SK-N-SH (cell line): ENCODE data around the gene GRAMD2A. TPM values are rescaled to one million over a fixed set of nuclear protein-coding genes. Genes with fewer than 3 reads are reported as not detected.

Source experiments
- CTCF ChIA-PET: fragments of 300-600, 350-600 bp; formaldehyde crosslinking; extraction: SDS; loops from one replicate; lab custom pipeline; 2021; lab: Yijun Ruan, JAX
- POLR2A ChIA-PET: fragments of 350-600 bp; sonication (Branson Sonifier 250); formaldehyde crosslinking; extraction: SDS; loops from one replicate; lab custom pipeline; 2020; ENCODE audit warnings: antibody characterized with exemption, inconsistent platforms; lab: Yijun Ruan, JAX
- DNase-seq: peaks from one replicate; pipeline ENCODE4 v3.0.0; 2012
- H2AFZ ChIP-seq: fragments of 200-600 bp; sonication (generic); 2 replicates; pipeline ENCODE4 v1.8.1; 2016; ENCODE audit warnings: antibody characterized with exemption, mild to moderate bottlenecking, low read depth
- H3F3A ChIP-seq: fragments of 200-600 bp; sonication (generic); replicated peaks from 2 replicates; pipeline ENCODE3; 2016; ENCODE audit warnings: antibody characterized with exemption, mild to moderate bottlenecking; ENCODE audit not compliant: insufficient read depth
- H3K27ac ChIP-seq, 2 experiments: fragments of 200-500 bp in 1 of 2; fragments of 200-600 bp in 1 of 2; sonication (Bioruptor generic) in 1 of 2; sonication (generic), shearing (Covaris generic) in 1 of 2; 2 replicates each; pipeline versions ENCODE4 v1.5.1 to v1.6.1; 2014 to 2016; ENCODE audit warnings: low read depth in 2 of 2, inconsistent platforms in 1 of 2, low read length in 1 of 2, mild to moderate bottlenecking in 1 of 2, mixed read lengths in 1 of 2
- H3K27me3 ChIP-seq: fragments of 200-600 bp; sonication (generic), shearing (Covaris generic); 2 replicates; pipeline ENCODE4 v1.6.1; 2016; ENCODE audit warnings: mixed run types; ENCODE audit not compliant: insufficient read depth
- H3K36me3 ChIP-seq, 2 experiments: fragments of 200-500 bp in 1 of 2; fragments of 200-600 bp in 1 of 2; sonication (Bioruptor generic) in 1 of 2; sonication (generic) in 1 of 2; replicated peaks in 1 of 2; 2 replicates each; pipeline versions ENCODE3 to v1.5.1; 2014 to 2016; ENCODE audit warnings: low read length in 1 of 2, mild to moderate bottlenecking in 1 of 2; ENCODE audit not compliant: insufficient read depth in 2 of 2, control insufficient read depth in 1 of 2
- H3K4me1 ChIP-seq, 2 experiments: fragments of 200-500 bp in 1 of 2; fragments of 200-600 bp in 1 of 2; sonication (Bioruptor generic) in 1 of 2; sonication (generic), shearing (Covaris generic) in 1 of 2; 2 replicates each; pipeline versions ENCODE4 v1.5.1 to v1.6.1; 2014 to 2016; ENCODE audit warnings: low read depth in 1 of 2, low read length in 1 of 2, mixed run types in 1 of 2; ENCODE audit not compliant: insufficient read depth in 2 of 2, control insufficient read depth in 1 of 2
- H3K4me2 ChIP-seq: fragments of 200-600 bp; sonication (generic), shearing (Covaris generic); 2 replicates; pipeline ENCODE4 v1.6.1; 2017; ENCODE audit warnings: mixed run types
- H3K4me3 ChIP-seq, 2 experiments: fragments of 200-500 bp in 1 of 2; fragments of 200-600 bp in 1 of 2; sonication (Bioruptor generic) in 1 of 2; sonication (generic), shearing (Covaris generic) in 1 of 2; 2 replicates each; pipeline versions ENCODE4 v1.5.1 to v1.8.1; 2014 to 2016; ENCODE audit warnings: low read depth in 2 of 2, inconsistent platforms in 1 of 2, low read length in 1 of 2, mild to moderate bottlenecking in 1 of 2, mixed read lengths in 1 of 2, moderate library complexity in 1 of 2
- H3K79me2 ChIP-seq: fragments of 200-600 bp; sonication (generic); 2 replicates; pipeline ENCODE4 v1.8.1; 2017; ENCODE audit warnings: mild to moderate bottlenecking; ENCODE audit not compliant: insufficient read depth
- H3K9ac ChIP-seq: fragments of 200-600 bp; sonication (generic); 2 replicates; pipeline ENCODE4 v1.6.1; 2017; ENCODE audit warnings: mixed run types
- H3K9me2 ChIP-seq: fragments of 200-600 bp; sonication (generic); 2 replicates; pipeline ENCODE4 v1.6.1; 2017; ENCODE audit warnings: mixed run types
- H3K9me3 ChIP-seq: fragments of 200-600 bp; sonication (generic); 2 replicates; pipeline ENCODE4 v1.6.1; 2017; ENCODE audit warnings: mixed run types, mild to moderate bottlenecking, moderate library complexity
- H4K20me1 ChIP-seq: fragments of 200-600 bp; sonication (generic); 2 replicates; pipeline ENCODE4 v1.6.1; 2017; ENCODE audit warnings: mild to moderate bottlenecking, mixed run types; ENCODE audit not compliant: insufficient read depth
- CHD2 ChIP-seq: fragments of 150-350 bp; IDR thresholded peaks from 2 replicates; pipeline ENCODE4 v1.6.1; 2018; ENCODE audit warnings: low read length; ENCODE audit not compliant: partially characterized antibody
- FOSL2 ChIP-seq: IDR thresholded peaks from 2 replicates; pipeline ENCODE4 v1.4.0; 2012; ENCODE audit warnings: low read depth, mild to moderate bottlenecking, moderate library complexity, borderline replicate concordance
- GABPA ChIP-seq: IDR thresholded peaks from 2 replicates; pipeline ENCODE4 v1.4.0; 2012; ENCODE audit warnings: low read depth, mild to moderate bottlenecking
- GATA2 ChIP-seq: sonication (generic); formaldehyde crosslinking; IDR thresholded peaks from 2 replicates; pipeline ENCODE4 v1.5.0; 2020; ENCODE audit warnings: mild to moderate bottlenecking, missing genetic modification reagents
- JUND ChIP-seq: IDR thresholded peaks from 2 replicates; pipeline ENCODE4 v1.4.0; 2012
- MEF2A ChIP-seq: IDR thresholded peaks from 2 replicates; pipeline ENCODE4 v1.4.0; 2012; ENCODE audit warnings: low read depth, borderline replicate concordance
- NRF1 ChIP-seq: IDR thresholded peaks from 2 replicates; pipeline ENCODE4 v1.6.1; 2012; ENCODE audit warnings: low read depth, mild to moderate bottlenecking, low read length
- RCOR1 ChIP-seq: fragments of 150-350 bp; IDR thresholded peaks from 2 replicates; pipeline ENCODE4 v1.6.1; 2017; ENCODE audit warnings: antibody characterized with exemption, low read length
- REST ChIP-seq: IDR thresholded peaks from 2 replicates; pipeline ENCODE4 v1.6.1; 2012; ENCODE audit warnings: mild to moderate bottlenecking, low read depth, low read length, moderate library complexity
- RXRA ChIP-seq: IDR thresholded peaks from 2 replicates; pipeline ENCODE4 v1.4.0; 2012; ENCODE audit warnings: low read depth, mild to moderate bottlenecking, borderline replicate concordance
- SIN3A ChIP-seq: IDR thresholded peaks from 2 replicates; pipeline ENCODE4 v1.6.1; 2012; ENCODE audit warnings: low read depth, mild to moderate bottlenecking, low read length, moderate library complexity, borderline replicate concordance
- SMC3 ChIP-seq: IDR thresholded peaks from 2 replicates; pipeline ENCODE4 v1.6.1; 2012; ENCODE audit warnings: low read depth, low read length, improper control_type of control experiment
- TAF1 ChIP-seq: IDR thresholded peaks from 2 replicates; pipeline ENCODE4 v1.6.1; 2012; ENCODE audit warnings: low read depth, mild to moderate bottlenecking, low read length, moderate library complexity, borderline replicate concordance
- YY1 ChIP-seq: IDR thresholded peaks from 2 replicates; pipeline ENCODE4 v1.4.0; 2012; ENCODE audit warnings: low read depth, mild to moderate bottlenecking
- WGBS: methylation state at CpG from one replicate; pipeline ENCODE4 v1.1.6; 2017; ENCODE audit warnings: low lambda C conversion rate; 5-methylcytosine and 5-hydroxymethylcytosine counted together
- polyA plus RNA-seq, 3 experiments: library from polyadenylated mRNA; depleted of rRNA; stranded (reverse); fragments of >200 nt; gene quantifications; 2 replicates each; pipeline ENCODE4 v1.2.3, GENCODE V29; 2012
- TF ChIP-seq, protein P1 (sequence below): IDR thresholded peaks from 2 replicates; pipeline ENCODE4 v1.4.0; 2012; ENCODE audit warnings: low read depth, borderline replicate concordance

Gene GRAMD2A
- polyA plus RNA-seq, 1 of the 3 experiments (the other 2 are of a cell fraction): 0.10 TPM

- H3K4me2 ChIP-seq: no peak overlapping the region
- H3K9me2 ChIP-seq: no peaks in the 10 kb centered on the region
- no peak overlapping the region for H3K4me3 ChIP-seq
- H3F3A ChIP-seq: no peaks in the 10 kb centered on the region
- TF ChIP-seq, protein P1, sequence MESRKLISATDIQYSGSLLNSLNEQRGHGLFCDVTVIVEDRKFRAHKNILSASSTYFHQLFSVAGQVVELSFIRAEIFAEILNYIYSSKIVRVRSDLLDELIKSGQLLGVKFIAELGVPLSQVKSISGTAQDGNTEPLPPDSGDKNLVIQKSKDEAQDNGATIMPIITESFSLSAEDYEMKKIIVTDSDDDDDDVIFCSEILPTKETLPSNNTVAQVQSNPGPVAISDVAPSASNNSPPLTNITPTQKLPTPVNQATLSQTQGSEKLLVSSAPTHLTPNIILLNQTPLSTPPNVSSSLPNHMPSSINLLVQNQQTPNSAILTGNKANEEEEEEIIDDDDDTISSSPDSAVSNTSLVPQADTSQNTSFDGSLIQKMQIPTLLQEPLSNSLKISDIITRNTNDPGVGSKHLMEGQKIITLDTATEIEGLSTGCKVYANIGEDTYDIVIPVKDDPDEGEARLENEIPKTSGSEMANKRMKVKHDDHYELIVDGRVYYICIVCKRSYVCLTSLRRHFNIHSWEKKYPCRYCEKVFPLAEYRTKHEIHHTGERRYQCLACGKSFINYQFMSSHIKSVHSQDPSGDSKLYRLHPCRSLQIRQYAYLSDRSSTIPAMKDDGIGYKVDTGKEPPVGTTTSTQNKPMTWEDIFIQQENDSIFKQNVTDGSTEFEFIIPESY: no peak
- no peak for TF ChIP-seq FOSL2
- no peak for TF ChIP-seq RXRA
- TF ChIP-seq, all 33 proteins: peak for 0
- Histone ChIP-seq H3K9ac (no peak overlapping the region), H2AFZ (no peak overlapping the region), H4K20me1 (no peaks in the 10 kb centered on the region), H3K36me3 (no peaks in the 10 kb centered on the region), H3K79me2 (no peaks in the 10 kb centered on the region), H3K27ac (no peak overlapping the region), H3K9me3 (no peaks in the 10 kb centered on the region), H3K27me3 (no peaks in the 10 kb centered on the region), H3K4me1 (peaks cover 10% of the 10 kb centered on the region in 2 experiments; a peak in 1 of 4 replicates)
- WGBS: 92% methylated on average over 7 of the region's 7 CpGs
- DNase-seq: no peak
- CTCF ChIA-PET: interaction anchor here (0.7 to 2.9 kb wide), 2 partner anchors 353 to 411 kb away, joined by 3 to 16 read pairs; no protein-coding TSS in a partner anchor
- POLR2A ChIA-PET: interaction anchor here (0.6 kb wide), 1 partner anchor 28 kb away, joined by 3 read pairs; no protein-coding TSS in a partner anchor
Observed at GRCh38 chr15:72154316-72154715, 43.3 kb downstream of the GRAMD2A start.

DNA sequence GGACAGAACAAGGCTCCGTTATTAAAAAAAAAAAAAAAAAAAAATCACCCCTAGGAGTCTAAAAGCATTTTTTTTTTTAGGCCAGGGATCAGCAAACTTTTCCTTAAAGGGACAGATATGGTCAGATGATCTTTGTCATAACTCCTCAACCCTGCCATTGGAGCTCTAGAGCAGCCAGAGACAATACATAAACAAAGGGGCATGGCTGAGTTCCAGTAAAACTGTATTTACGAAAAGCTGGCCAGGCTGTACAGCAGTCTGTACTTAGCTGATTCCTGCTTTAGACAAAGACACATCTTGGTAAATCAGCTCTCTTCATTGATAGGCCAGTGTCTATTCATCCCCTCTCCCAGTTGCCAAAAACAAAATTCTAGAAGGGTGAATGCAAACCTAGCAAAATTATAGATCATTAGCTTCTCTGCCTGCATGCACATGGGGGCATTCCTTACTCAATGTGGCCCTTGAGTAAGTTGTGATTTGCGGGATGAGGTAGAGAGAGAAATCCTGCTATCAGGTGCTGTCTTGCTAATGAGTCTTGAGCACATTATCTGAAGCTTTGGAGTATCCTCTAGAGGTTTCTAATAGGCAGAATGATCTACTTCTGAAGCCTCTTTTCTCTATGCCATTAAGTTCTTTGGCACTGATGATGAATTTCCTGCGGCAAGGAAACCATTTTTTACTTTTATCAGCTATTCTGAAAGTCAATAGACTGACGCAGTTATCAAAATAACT is 44.2 kb downstream of the GRAMD2A start:
- Histone ChIP-seq H3K27ac (no peak overlapping the region), H3K9me2 (no peaks in the 10 kb centered on the region), H3K79me2 (no peaks in the 10 kb centered on the region), H3K9me3 (no peaks in the 10 kb centered on the region), H2AFZ (no peak overlapping the region), H3K9ac (no peak overlapping the region), H3F3A (no peaks in the 10 kb centered on the region), H3K36me3 (no peaks in the 10 kb centered on the region), H3K4me3 (no peak overlapping the region), H4K20me1 (no peaks in the 10 kb centered on the region), H3K27me3 (no peaks in the 10 kb centered on the region)
- CTCF ChIA-PET: interaction anchor here (0.6 to 2.9 kb wide), 5 partner anchors 10 to 410 kb away, joined by 3 to 16 read pairs (median 3); no protein-coding TSS in a partner anchor
- no peak for DNase-seq
- POLR2A ChIA-PET: no interaction called here
- WGBS: 96% methylated on average over 5 of the region's 5 CpGs
- TF ChIP-seq YY1 (no peak), NRF1 (no peak), GABPA (no peak), GATA2 (CRISPR knock-in tag) (no peak), CHD2 (no peak)
- TF ChIP-seq, all 33 proteins: peak for 0
- Histone ChIP-seq H3K4me1 (peaks cover 10% of the 10 kb centered on the region in 2 experiments; a peak in 1 of 4 replicates), H3K4me2 (no peak overlapping the region)

- H3K9me2 ChIP-seq: no peaks in the 10 kb centered on the region
- no peaks in the 10 kb centered on the region for H4K20me1 ChIP-seq
- ChIA-PET POLR2A (no interaction called here), CTCF (interaction anchor here (5.6 kb wide), 1 partner anchor 9 kb away, joined by 31 read pairs; no protein-coding TSS in a partner anchor)
- no peak overlapping the region for H3K4me2 ChIP-seq
- no peaks in the 10 kb centered on the region for H3K27me3 ChIP-seq
- DNase-seq: no peak
- H3K27ac ChIP-seq: no peak overlapping the region
- no peaks in the 10 kb centered on the region for H3K9me3 ChIP-seq
- no peaks in the 10 kb centered on the region for H3K36me3 ChIP-seq
- H3K4me1 ChIP-seq: no peaks in the 10 kb centered on the region
- WGBS: 76% methylated on average over 2 of the region's 2 CpGs
- no peak overlapping the region for H3K4me3 ChIP-seq
- H2AFZ ChIP-seq: no peak overlapping the region
- H3F3A ChIP-seq: peaks cover 3% of the 10 kb centered on the region
- H3K79me2 ChIP-seq: no peaks in the 10 kb centered on the region
- H3K9ac ChIP-seq: no peak overlapping the region
- no peak for TF ChIP-seq TAF1
- no peak for TF ChIP-seq SIN3A
- TF ChIP-seq RXRA: no peak
- TF ChIP-seq REST: no peak
- no peak for TF ChIP-seq MEF2A
- no peak for TF ChIP-seq SMC3
- TF ChIP-seq RCOR1: no peak
- TF ChIP-seq JUND: no peak
Observed at GRCh38 chr15:72147418-72147817, 50.2 kb downstream of the GRAMD2A start.
